Osteoblast (primary cell): ENCODE data around the gene EIF1AD. TPM values are rescaled to one million over a fixed set of nuclear protein-coding genes. Genes with fewer than 3 reads are reported as not detected.

Experiments used
- DNase-seq: peaks from one replicate; pipeline ENCODE4 v3.0.0; 2011; ENCODE audit warnings: low spot score, mixed read lengths; ENCODE audit not compliant: insufficient read length; ENCODE audit errors: missing footprints
- H2AFZ ChIP-seq: 2 replicates; pipeline ENCODE4 v1.6.0; 2011; ENCODE audit warnings: mild to moderate bottlenecking, low read length
- H3K27ac ChIP-seq: 2 replicates; pipeline ENCODE4 v1.5.1; 2011; ENCODE audit warnings: mild to moderate bottlenecking, low read depth, low read length, moderate library complexity
- H3K27me3 ChIP-seq: 2 replicates; pipeline ENCODE4 v1.6.0; 2012; ENCODE audit warnings: mild to moderate bottlenecking, control low read depth, inconsistent platforms, low read length, moderate library complexity; ENCODE audit not compliant: insufficient read depth
- H3K36me3 ChIP-seq: 2 replicates; pipeline ENCODE4 v1.5.1; 2011; ENCODE audit warnings: mild to moderate bottlenecking, low read length, control low read depth, moderate library complexity; ENCODE audit not compliant: insufficient read depth
- H3K4me1 ChIP-seq: 2 replicates; pipeline ENCODE4 v1.5.1; 2011; ENCODE audit warnings: mild to moderate bottlenecking, low read length, control low read depth, moderate library complexity; ENCODE audit not compliant: insufficient read depth
- H3K4me2 ChIP-seq: 2 replicates; pipeline ENCODE4 v1.6.0; 2011; ENCODE audit warnings: mild to moderate bottlenecking, low read length; ENCODE audit not compliant: insufficient read depth
- H3K4me3 ChIP-seq: fragments of 200-600 bp; sonication (generic); 3 replicates; pipeline ENCODE4 v1.5.1; 2012; ENCODE audit warnings: mild to moderate bottlenecking, low read length, inconsistent platforms; ENCODE audit not compliant: insufficient read depth
- H3K79me2 ChIP-seq: 2 replicates; pipeline ENCODE4 v1.6.0; 2012; ENCODE audit warnings: mild to moderate bottlenecking, low read length, control low read depth, inconsistent platforms; ENCODE audit not compliant: insufficient read depth
- H3K9me3 ChIP-seq: 2 replicates; pipeline ENCODE4 v1.5.1; 2011; ENCODE audit warnings: low read depth, low read length, control low read depth
- H4K20me1 ChIP-seq: 2 replicates; pipeline ENCODE4 v1.6.0; 2012; ENCODE audit warnings: mild to moderate bottlenecking, low read length, control low read depth; ENCODE audit not compliant: insufficient read depth
- total RNA-seq: library from RNA; depleted of rRNA; stranded (reverse); fragments of >200 nt; gene quantifications from 2 replicates; pipeline ENCODE4 v1.2.3, GENCODE V29; 2012
- TF ChIP-seq, protein P1 (sequence below): IDR thresholded peaks from 2 replicates; pipeline ENCODE4 v1.5.1; 2011; ENCODE audit warnings: mild to moderate bottlenecking, low read depth, low read length, moderate library complexity; ENCODE audit errors: extremely low read depth

Gene EIF1AD
- total RNA-seq, 1 donor: 28.6 TPM

DNA sequence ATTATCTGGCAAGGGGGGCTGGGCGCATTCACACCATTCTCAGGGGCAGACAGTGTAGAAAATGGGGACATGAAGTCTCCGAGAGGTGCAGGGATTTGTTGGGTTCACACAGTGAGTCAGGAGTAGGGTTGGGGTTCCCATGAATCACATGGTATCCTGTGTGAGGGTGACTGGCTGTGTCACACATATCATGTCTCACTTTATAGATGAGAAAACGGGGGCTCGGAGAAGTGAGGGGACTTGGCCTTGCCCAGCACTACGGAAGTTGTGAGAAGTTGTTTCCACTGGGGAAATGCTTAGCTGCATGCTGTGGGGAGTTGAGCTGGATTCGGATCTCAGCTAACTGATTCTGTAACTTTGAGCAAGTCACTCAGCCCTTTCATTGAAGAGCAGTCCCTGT is 42.8 kb upstream of the EIF1AD start:
- no peak overlapping the region for H3K4me2 ChIP-seq
- peaks cover 16% of the 10 kb centered on the region for H3K27me3 ChIP-seq
- no peaks in the 10 kb centered on the region for H3K9me3 ChIP-seq
- peaks cover 5% of the 10 kb centered on the region for H3K4me1 ChIP-seq
- H4K20me1 ChIP-seq: no peaks in the 10 kb centered on the region
- no peak overlapping the region for H2AFZ ChIP-seq
- TF ChIP-seq, protein P1, sequence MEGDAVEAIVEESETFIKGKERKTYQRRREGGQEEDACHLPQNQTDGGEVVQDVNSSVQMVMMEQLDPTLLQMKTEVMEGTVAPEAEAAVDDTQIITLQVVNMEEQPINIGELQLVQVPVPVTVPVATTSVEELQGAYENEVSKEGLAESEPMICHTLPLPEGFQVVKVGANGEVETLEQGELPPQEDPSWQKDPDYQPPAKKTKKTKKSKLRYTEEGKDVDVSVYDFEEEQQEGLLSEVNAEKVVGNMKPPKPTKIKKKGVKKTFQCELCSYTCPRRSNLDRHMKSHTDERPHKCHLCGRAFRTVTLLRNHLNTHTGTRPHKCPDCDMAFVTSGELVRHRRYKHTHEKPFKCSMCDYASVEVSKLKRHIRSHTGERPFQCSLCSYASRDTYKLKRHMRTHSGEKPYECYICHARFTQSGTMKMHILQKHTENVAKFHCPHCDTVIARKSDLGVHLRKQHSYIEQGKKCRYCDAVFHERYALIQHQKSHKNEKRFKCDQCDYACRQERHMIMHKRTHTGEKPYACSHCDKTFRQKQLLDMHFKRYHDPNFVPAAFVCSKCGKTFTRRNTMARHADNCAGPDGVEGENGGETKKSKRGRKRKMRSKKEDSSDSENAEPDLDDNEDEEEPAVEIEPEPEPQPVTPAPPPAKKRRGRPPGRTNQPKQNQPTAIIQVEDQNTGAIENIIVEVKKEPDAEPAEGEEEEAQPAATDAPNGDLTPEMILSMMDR: no peak
- DNase-seq: peak; percentile 79
- no peaks in the 10 kb centered on the region for H3K36me3 ChIP-seq
- no peak overlapping the region for H3K4me3 ChIP-seq
- H3K27ac ChIP-seq: no peak overlapping the region
- H3K79me2 ChIP-seq: no peaks in the 10 kb centered on the region

DNA sequence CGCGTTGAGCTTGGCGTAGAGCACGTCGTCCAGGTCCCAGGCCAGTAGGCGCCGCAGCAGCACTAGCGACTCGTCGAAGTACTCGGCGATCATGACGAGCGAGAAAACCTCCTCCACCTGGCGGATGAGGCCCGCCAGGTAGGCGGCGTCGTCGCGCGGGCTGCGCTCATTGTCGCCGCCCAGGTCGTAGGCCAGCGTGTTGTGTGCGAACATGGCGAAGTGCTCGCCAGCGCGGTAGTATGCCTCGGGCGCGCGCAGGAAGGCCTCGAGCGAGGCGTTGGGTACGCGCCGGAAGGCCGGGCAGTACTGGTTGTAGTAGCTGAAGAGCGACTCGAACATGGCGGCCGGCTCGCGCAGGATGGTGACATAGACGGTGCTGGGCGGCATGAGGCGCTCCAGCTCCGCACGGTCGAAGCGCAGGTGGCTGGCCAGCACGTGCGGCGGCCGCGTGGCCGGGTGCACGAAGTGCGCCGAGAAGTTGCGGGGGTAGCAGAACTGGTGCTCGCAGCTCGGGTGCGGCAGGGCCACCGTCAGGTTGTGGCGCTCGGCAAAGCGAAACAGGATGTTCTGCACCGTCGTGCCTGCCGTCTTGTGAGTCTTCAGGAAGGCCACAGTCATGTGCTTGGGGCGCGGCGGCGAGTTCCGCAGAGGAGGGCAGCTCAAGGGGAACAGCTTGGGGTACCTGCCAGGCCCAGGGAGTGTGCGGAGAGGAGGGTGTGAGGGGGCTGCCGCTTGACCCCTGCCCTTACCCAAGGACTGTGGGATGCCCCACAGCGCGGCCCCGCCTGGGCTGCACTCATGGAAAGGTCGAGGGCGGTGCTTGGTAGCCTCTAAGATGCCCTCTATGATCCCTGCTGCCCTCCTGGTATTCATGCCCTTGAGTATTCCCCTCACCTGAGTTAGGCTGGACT is 41.3 kb upstream of the EIF1AD start:
- DNase-seq: peak; percentile 61
- peaks cover 6% of the 10 kb centered on the region for H3K27me3 ChIP-seq
- no peak overlapping the region for H3K4me3 ChIP-seq
- H3K36me3 ChIP-seq: no peaks in the 10 kb centered on the region
- H2AFZ ChIP-seq: no peak overlapping the region
- H4K20me1 ChIP-seq: no peaks in the 10 kb centered on the region
- H3K79me2 ChIP-seq: no peaks in the 10 kb centered on the region
- TF ChIP-seq, protein P1: no peak
- H3K27ac ChIP-seq: no peak overlapping the region
- H3K9me3 ChIP-seq: no peaks in the 10 kb centered on the region
- no peak overlapping the region for H3K4me2 ChIP-seq
- peaks cover 5% of the 10 kb centered on the region for H3K4me1 ChIP-seq

DNA sequence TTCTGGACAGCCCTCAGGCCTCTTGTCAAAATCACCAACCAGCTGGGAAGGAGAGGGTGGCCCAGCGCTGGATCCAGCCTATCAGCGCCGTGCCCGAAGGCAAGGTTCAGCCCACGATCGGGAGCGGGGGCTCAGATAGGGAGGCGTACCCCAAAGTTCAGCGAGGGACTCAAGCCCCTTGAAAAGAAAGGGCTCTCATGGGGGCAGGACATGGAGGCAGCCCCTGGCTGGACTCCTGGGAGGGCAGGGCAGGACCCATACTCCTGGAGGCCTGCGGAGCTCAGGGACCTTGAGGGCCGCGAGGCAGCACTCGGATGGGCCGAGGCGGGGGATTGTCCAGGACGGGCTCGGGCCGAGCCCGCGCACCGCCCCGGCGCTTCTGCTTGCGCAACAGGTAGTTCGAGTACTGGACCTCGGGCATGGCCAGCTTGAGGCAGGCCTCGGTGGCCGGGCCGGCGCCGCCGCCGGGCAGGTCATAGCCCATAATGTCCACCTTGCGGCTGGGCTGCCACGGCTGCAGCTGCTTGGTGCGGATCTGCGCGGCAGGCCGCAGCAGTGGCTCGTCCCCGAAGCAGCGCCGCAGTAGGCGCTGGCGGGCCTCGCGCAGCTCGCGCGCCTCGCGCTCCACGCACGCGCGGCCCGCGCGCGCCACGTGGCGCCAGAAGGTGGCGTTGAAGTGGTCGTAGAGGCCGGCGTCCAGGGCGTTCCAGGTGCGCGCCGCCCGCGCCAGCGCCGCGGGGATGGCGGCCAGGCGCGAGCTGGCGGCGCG is 40.5 kb upstream of the EIF1AD start:
- DNase-seq: peak; percentile 36
- Histone ChIP-seq H3K9me3 (no peaks in the 10 kb centered on the region), H3K27me3 (no peaks in the 10 kb centered on the region), H3K27ac (no peak overlapping the region), H3K36me3 (no peaks in the 10 kb centered on the region), H4K20me1 (no peaks in the 10 kb centered on the region), H3K4me3 (no peak overlapping the region), H3K79me2 (no peaks in the 10 kb centered on the region), H2AFZ (no peak overlapping the region), H3K4me2 (no peak overlapping the region), H3K4me1 (peaks cover 5% of the 10 kb centered on the region)
- TF ChIP-seq, protein P1: no peak

DNA sequence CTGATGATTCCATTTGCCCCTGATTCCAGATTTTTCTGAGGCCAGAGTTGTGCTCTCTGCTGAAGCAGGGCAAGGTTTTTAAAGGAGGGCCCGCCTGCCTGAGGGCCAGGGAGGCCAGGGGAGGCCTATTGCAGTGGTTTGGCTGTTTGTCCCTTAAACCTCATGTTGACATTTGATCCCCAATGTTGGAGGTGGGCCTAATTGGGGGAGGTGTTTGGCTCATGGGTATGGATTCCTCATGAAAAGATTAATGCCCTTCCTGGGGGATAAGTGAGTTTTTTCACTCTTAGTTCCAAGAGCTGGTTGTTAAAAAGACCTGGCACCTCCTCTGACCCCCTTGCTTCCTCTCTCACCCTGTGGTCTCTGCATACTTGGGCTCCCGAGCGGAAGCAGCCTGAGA is 37.8 kb upstream of the EIF1AD start:
- Histone ChIP-seq H3K27ac (no peak overlapping the region), H3K4me2 (no peak overlapping the region), H2AFZ (no peak overlapping the region), H3K27me3 (no peaks in the 10 kb centered on the region), H3K4me1 (peaks cover 2% of the 10 kb centered on the region), H3K4me3 (no peak overlapping the region), H3K79me2 (no peaks in the 10 kb centered on the region), H4K20me1 (no peaks in the 10 kb centered on the region), H3K9me3 (no peaks in the 10 kb centered on the region), H3K36me3 (no peaks in the 10 kb centered on the region)
- peak; percentile 66 for DNase-seq
- TF ChIP-seq, protein P1: no peak
